ENCODE results near the gene LHX8. TPM values are rescaled to one million over a fixed set of nuclear protein-coding genes. Genes with fewer than 3 reads are reported as not detected.

Gene LHX8
- total RNA-seq, 1 donor from 2014 or later: not detected

- Mint-ChIP-seq H3K36me3 (ENCODE audit: low read depth) (peaks cover 5% of the 10 kb centered on the region), H3K4me3 (peak overlapping the region; percentile 17), H3K27me3 (ENCODE audit: low read depth) (peaks cover 96% of the 10 kb centered on the region), H3K4me1 (peaks cover 40% of the 10 kb centered on the region), H3K27ac (ENCODE audit: unreplicated experiment) (no peak overlapping the region), H3K9me3 (no peaks in the 10 kb centered on the region)
- no peak for TF ChIP-seq CTCF (conservative IDR thresholded peaks at IDR 0.05)
- DNase-seq (ENCODE audit: low read depth, low spot score): peak; percentile 16
Observed at GRCh38 chr1:75130865-75131564, 3.2 kb upstream of the LHX8 start.

- peak overlapping the region; percentile 4 for H3K4me3 Mint-ChIP-seq
- H3K4me1 Mint-ChIP-seq: peaks cover 41% of the 10 kb centered on the region
- no peak for TF ChIP-seq CTCF (conservative IDR thresholded peaks at IDR 0.05)
- no peak overlapping the region for H3K27ac Mint-ChIP-seq (ENCODE audit: unreplicated experiment)
- no peak for DNase-seq (ENCODE audit: low read depth, low spot score)
- H3K36me3 Mint-ChIP-seq (ENCODE audit: low read depth): peaks cover 5% of the 10 kb centered on the region
- H3K27me3 Mint-ChIP-seq (ENCODE audit: low read depth): peaks cover 100% of the 10 kb centered on the region
- H3K9me3 Mint-ChIP-seq: no peaks in the 10 kb centered on the region
Observed at GRCh38 chr1:75131565-75132241, 2.5 kb upstream of the LHX8 start.

GRCh38 chr1:75132242-75132811, 1.9 kb upstream of the LHX8 start:
- H3K27me3 Mint-ChIP-seq (ENCODE audit: low read depth): peaks cover 100% of the 10 kb centered on the region
- H3K9me3 Mint-ChIP-seq: no peaks in the 10 kb centered on the region
- no peak overlapping the region for H3K27ac Mint-ChIP-seq (ENCODE audit: unreplicated experiment)
- no peak for TF ChIP-seq CTCF (conservative IDR thresholded peaks at IDR 0.05)
- peak overlapping the region; percentile 4 for H3K4me3 Mint-ChIP-seq
- H3K4me1 Mint-ChIP-seq: peaks cover 41% of the 10 kb centered on the region
- H3K36me3 Mint-ChIP-seq (ENCODE audit: low read depth): peaks cover 5% of the 10 kb centered on the region
- DNase-seq (ENCODE audit: low read depth, low spot score): no peak

- TF ChIP-seq CTCF (conservative IDR thresholded peaks at IDR 0.05): peak; percentile 30
- no peak for DNase-seq (ENCODE audit: low read depth, low spot score)
- Mint-ChIP-seq H3K27ac (ENCODE audit: unreplicated experiment) (no peak overlapping the region), H3K4me1 (peaks cover 41% of the 10 kb centered on the region), H3K4me3 (peak overlapping the region; percentile 71), H3K9me3 (no peaks in the 10 kb centered on the region), H3K27me3 (ENCODE audit: low read depth) (peaks cover 100% of the 10 kb centered on the region), H3K36me3 (ENCODE audit: low read depth) (peaks cover 2% of the 10 kb centered on the region)
Observed at GRCh38 chr1:75132812-75133619, 1.2 kb upstream of the LHX8 start.

Data from neural crest cell (in vitro differentiated cells).